Cardiac fibroblast (primary cell): ENCODE data around the gene TBPL1.

Experiments used
- DNase-seq, 2 donors: peaks; one replicate each; pipeline versions ENCODE4 v3.0.0 to v3.0.0-alpha.2; 2010; ENCODE audit warnings: low read depth in 2 of 2
- H3K4me3 ChIP-seq, 2 donors: replicated peaks in 1 of 2; 1 replicate in 1 of 2; 2 replicates in 1 of 2; pipeline ENCODE4 v1.5.1; 2011; ENCODE audit warnings: low read depth in 2 of 2, low read length in 2 of 2, mild to moderate bottlenecking in 2 of 2, moderate library complexity in 1 of 2
- CTCF ChIP-seq: IDR thresholded peaks from one replicate; pipeline ENCODE4 v1.5.1; 2011; ENCODE audit warnings: low read depth, mild to moderate bottlenecking, low read length, inconsistent platforms

TBPL1 gene

GRCh38 chr6:133952815-133953633 lies at the start of gene TBPL1:
Gene TBPL1 (plus strand): TSS chr6:133953224. CDS start chr6:133980126, 26,902 bp downstream.
- TF ChIP-seq CTCF: no peak
- H3K4me3 ChIP-seq: peak within 1 kb of the TSS; percentile 83 to 91
- DNase-seq: peak; percentile 98 to 99

- DNase-seq: no peak
- no peak for TF ChIP-seq CTCF
- no peak overlapping the region for H3K4me3 ChIP-seq
Observed at GRCh38 chr6:133903855-133904254, 49.2 kb upstream of the TBPL1 start.

GRCh38 chr6:133906050-133906449 lies 47.0 kb upstream of the TBPL1 start:
- no peak overlapping the region for H3K4me3 ChIP-seq
- TF ChIP-seq CTCF: no peak
- peak; percentile 19 to 28 for DNase-seq

GRCh38 chr6:133916650-133917151 lies 36.3 kb upstream of the TBPL1 start:
- DNase-seq: peak; percentile 94 to 95
- no peak overlapping the region for H3K4me3 ChIP-seq
- TF ChIP-seq CTCF: peak; percentile 86

- DNase-seq: no peak
- TF ChIP-seq CTCF: no peak
- no peak overlapping the region for H3K4me3 ChIP-seq
Observed at GRCh38 chr6:133917781-133918180, 35.2 kb upstream of the TBPL1 start.

GRCh38 chr6:133918208-133918930 lies 34.7 kb upstream of the TBPL1 start:
- no peak overlapping the region for H3K4me3 ChIP-seq
- no peak for DNase-seq
- no peak for TF ChIP-seq CTCF
